GM23248 (cell line): ENCODE results near the gene PRKG2.

Experiments
- EZH2 ChIP-seq: fragments of 200-600 bp; sonication (generic); IDR thresholded peaks from 2 replicates; pipeline ENCODE4 v1.6.1; 2018; ENCODE audit warnings: antibody characterized with exemption, mild to moderate bottlenecking; ENCODE audit not compliant: insufficient read depth, poor library complexity, severe bottlenecking
- EZH2phosphoT487 ChIP-seq: fragments of 200-600 bp; sonication (generic); IDR thresholded peaks from 2 replicates; pipeline ENCODE4 v1.6.1; 2018; ENCODE audit warnings: antibody characterized with exemption, moderate library complexity, mild to moderate bottlenecking, low read depth; ENCODE audit not compliant: insufficient read depth

- no peak for TF ChIP-seq EZH2
- TF ChIP-seq EZH2phosphoT487: no peak
Measured at GRCh38 chr4:81085979-81086378, 129.0 kb downstream of the PRKG2 start.
